Measurements from ENCODE around the gene PHLDB3. TPM values are rescaled to one million over a fixed set of nuclear protein-coding genes. Genes with fewer than 3 reads are reported as not detected.

PHLDB3 gene
- total RNA-seq, 2 donors from 2014 or later: 7.7 to 13.5 TPM

GRCh38 chr19:43499042-43499441 lies 5.5 kb downstream of the PHLDB3 start:
- Histone ChIP-seq H3K4me3 (ENCODE audit: low read length) (no peak overlapping the region), H3K4me1 (ENCODE audit: control insufficient read depth, insufficient read depth, low read length) (no peaks in the 10 kb centered on the region), H3K27me3 (ENCODE audit: control insufficient read depth, insufficient read depth, low read length, poor library complexity, severe bottlenecking) (no peaks in the 10 kb centered on the region), H3K27ac (ENCODE audit: low read depth, low read length) (no peak overlapping the region), H3K36me3 (ENCODE audit: control insufficient read depth, insufficient read depth, low read length) (no peaks in the 10 kb centered on the region), H3K9ac (ENCODE audit: extremely low read depth, low read length, poor library complexity, severe bottlenecking) (no peak overlapping the region), H3K9me3 (ENCODE audit: control insufficient read depth, low read length) (no peaks in the 10 kb centered on the region)
- Mint-ChIP-seq H3K27me3 (ENCODE audit: insufficient read depth) (peaks cover 30% of the 10 kb centered on the region), H3K4me1 (peaks cover 3% of the 10 kb centered on the region), H3K27ac (no peak overlapping the region), H3K9me3 (no peaks in the 10 kb centered on the region), H3K4me3 (no peak overlapping the region), H3K36me3 (ENCODE audit: low read depth) (peaks cover 6% of the 10 kb centered on the region)
- TF ChIP-seq, protein P1, sequence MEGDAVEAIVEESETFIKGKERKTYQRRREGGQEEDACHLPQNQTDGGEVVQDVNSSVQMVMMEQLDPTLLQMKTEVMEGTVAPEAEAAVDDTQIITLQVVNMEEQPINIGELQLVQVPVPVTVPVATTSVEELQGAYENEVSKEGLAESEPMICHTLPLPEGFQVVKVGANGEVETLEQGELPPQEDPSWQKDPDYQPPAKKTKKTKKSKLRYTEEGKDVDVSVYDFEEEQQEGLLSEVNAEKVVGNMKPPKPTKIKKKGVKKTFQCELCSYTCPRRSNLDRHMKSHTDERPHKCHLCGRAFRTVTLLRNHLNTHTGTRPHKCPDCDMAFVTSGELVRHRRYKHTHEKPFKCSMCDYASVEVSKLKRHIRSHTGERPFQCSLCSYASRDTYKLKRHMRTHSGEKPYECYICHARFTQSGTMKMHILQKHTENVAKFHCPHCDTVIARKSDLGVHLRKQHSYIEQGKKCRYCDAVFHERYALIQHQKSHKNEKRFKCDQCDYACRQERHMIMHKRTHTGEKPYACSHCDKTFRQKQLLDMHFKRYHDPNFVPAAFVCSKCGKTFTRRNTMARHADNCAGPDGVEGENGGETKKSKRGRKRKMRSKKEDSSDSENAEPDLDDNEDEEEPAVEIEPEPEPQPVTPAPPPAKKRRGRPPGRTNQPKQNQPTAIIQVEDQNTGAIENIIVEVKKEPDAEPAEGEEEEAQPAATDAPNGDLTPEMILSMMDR (conservative IDR thresholded peaks at IDR 0.05): no peak
- no peak for DNase-seq
- WGBS, 2 experiments (ENCODE audit: insufficient coverage in 1 of 2, insufficient read length in 1 of 2): 89 to 90% methylated on average over 3 of the region's 3 CpGs

DNA sequence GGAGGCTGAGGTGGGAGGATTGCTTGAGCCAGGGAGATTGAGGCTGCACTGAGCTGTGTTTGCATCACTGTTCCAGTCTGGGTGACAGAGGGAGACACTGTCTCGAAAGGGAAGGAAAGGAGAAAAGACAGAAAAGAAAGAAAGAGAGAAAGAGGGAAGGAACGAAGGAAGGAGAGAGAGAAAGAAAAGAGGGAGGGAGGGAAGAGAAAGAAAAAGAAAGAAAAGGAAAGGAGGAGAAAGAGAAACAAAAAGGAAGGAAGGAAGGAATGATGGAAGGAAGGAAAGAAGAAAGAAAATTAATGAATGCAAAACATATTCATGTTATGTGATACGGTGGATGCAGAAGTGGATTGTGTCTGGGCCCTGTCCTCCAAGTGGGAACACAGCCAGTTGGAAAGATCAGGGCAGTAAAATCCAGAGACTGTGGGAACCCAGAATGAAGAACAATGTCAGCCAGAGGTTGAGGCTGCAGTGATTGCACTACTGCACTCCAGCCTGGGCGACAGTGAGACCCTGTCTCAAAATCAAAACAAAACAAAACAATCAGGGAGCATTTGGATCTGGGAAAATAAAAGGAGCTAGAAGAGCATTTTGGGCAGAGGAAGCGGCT lies 6.2 kb downstream of the PHLDB3 start:
- H3K27ac Mint-ChIP-seq: no peak overlapping the region
- no peak overlapping the region for H3K27ac ChIP-seq (ENCODE audit: low read depth, low read length)
- no peak for DNase-seq

GRCh38 chr19:43496960-43497359 lies 7.6 kb downstream of the PHLDB3 start:
- Histone ChIP-seq H3K9me3 (ENCODE audit: control insufficient read depth, low read length) (no peaks in the 10 kb centered on the region), H3K36me3 (ENCODE audit: control insufficient read depth, insufficient read depth, low read length) (no peaks in the 10 kb centered on the region), H3K4me1 (ENCODE audit: control insufficient read depth, insufficient read depth, low read length) (no peaks in the 10 kb centered on the region), H3K4me3 (ENCODE audit: low read length) (no peak overlapping the region), H3K27me3 (ENCODE audit: control insufficient read depth, insufficient read depth, low read length, poor library complexity, severe bottlenecking) (no peaks in the 10 kb centered on the region), H3K27ac (ENCODE audit: low read depth, low read length) (no peak overlapping the region), H3K9ac (ENCODE audit: extremely low read depth, low read length, poor library complexity, severe bottlenecking) (no peak overlapping the region)
- peaks cover 6% of the 10 kb centered on the region for H3K36me3 Mint-ChIP-seq (ENCODE audit: low read depth)
- H3K9me3 Mint-ChIP-seq: no peaks in the 10 kb centered on the region
- TF ChIP-seq, protein P1 (conservative IDR thresholded peaks at IDR 0.05): no peak
- peaks cover 10% of the 10 kb centered on the region for H3K27me3 Mint-ChIP-seq (ENCODE audit: insufficient read depth)
- DNase-seq: no peak
- H3K27ac Mint-ChIP-seq: no peak overlapping the region
- H3K4me1 Mint-ChIP-seq: no peaks in the 10 kb centered on the region
- 94% methylated on average over 5 to 7 of the region's 7 CpGs for WGBS, 2 experiments (ENCODE audit: insufficient coverage in 1 of 2, insufficient read length in 1 of 2)
- H3K4me3 Mint-ChIP-seq: no peak overlapping the region

More for the DNA sequence above, 6.2 kb downstream of the PHLDB3 start:
- no peak overlapping the region for H3K4me3 ChIP-seq (ENCODE audit: low read length)
- no peaks in the 10 kb centered on the region for H3K4me1 ChIP-seq (ENCODE audit: control insufficient read depth, insufficient read depth, low read length)
- Mint-ChIP-seq H3K27me3 (ENCODE audit: insufficient read depth) (peaks cover 24% of the 10 kb centered on the region), H3K9me3 (no peaks in the 10 kb centered on the region), H3K36me3 (ENCODE audit: low read depth) (peaks cover 6% of the 10 kb centered on the region), H3K4me1 (no peaks in the 10 kb centered on the region), H3K4me3 (no peak overlapping the region)
- no peaks in the 10 kb centered on the region for H3K27me3 ChIP-seq (ENCODE audit: control insufficient read depth, insufficient read depth, low read length, poor library complexity, severe bottlenecking)
- TF ChIP-seq, protein P1 (conservative IDR thresholded peaks at IDR 0.05): no peak
- H3K9me3 ChIP-seq (ENCODE audit: control insufficient read depth, low read length): no peaks in the 10 kb centered on the region
- 91 to 94% methylated on average over 4 to 5 of the region's 5 CpGs for WGBS, 2 experiments (ENCODE audit: insufficient coverage in 1 of 2, insufficient read length in 1 of 2)
- no peaks in the 10 kb centered on the region for H3K36me3 ChIP-seq (ENCODE audit: control insufficient read depth, insufficient read depth, low read length)
- H3K9ac ChIP-seq (ENCODE audit: extremely low read depth, low read length, poor library complexity, severe bottlenecking): no peak overlapping the region

All from endodermal cell (in vitro differentiated cells).